ENCODE results near the gene DDAH1.

Gene DDAH1

GRCh38 chr1:85448358-85448757 lies 16.6 kb downstream of the DDAH1 start:
- no peak overlapping the region for H2BK5ac ChIP-seq (ENCODE audit: low read length)
- H3K79me2 ChIP-seq (ENCODE audit: control insufficient read depth, insufficient read depth, low read length) = no peaks in the 10 kb centered on the region
- H2AK5ac ChIP-seq (ENCODE audit: low read length) = no peak overlapping the region
- H3K4ac ChIP-seq (ENCODE audit: low read depth, low read length) = no peak overlapping the region
- no peak overlapping the region for H3K4me3 ChIP-seq (ENCODE audit: low read length)
- H3K79me1 ChIP-seq (ENCODE audit: low read length) = no peaks in the 10 kb centered on the region
- no peak overlapping the region for H3K27ac ChIP-seq (ENCODE audit: low read depth, low read length)
- DNase-seq = no peak
- no peak overlapping the region for H3K56ac ChIP-seq (ENCODE audit: low read length)
- H4K5ac ChIP-seq (ENCODE audit: low read length) = no peak overlapping the region
- H3K18ac ChIP-seq (ENCODE audit: low read length) = no peak overlapping the region
- no peaks in the 10 kb centered on the region for H3K36me3 ChIP-seq (ENCODE audit: control insufficient read depth, insufficient read depth, low read length)
- no peaks in the 10 kb centered on the region for H3K4me1 ChIP-seq (ENCODE audit: control insufficient read depth, low read depth, low read length)
- no peak overlapping the region for H4K8ac ChIP-seq (ENCODE audit: low read depth, low read length)
- no peak overlapping the region for H2BK15ac ChIP-seq (replicated peaks; ENCODE audit: low read depth)
- 100% methylated on average over 1 of the region's 2 CpGs for WGBS (ENCODE audit: extremely low coverage, insufficient coverage, low lambda C conversion rate)
- no peaks in the 10 kb centered on the region for H3K27me3 ChIP-seq (ENCODE audit: insufficient read depth, low read length, poor library complexity)
- no peak overlapping the region for H3K23ac ChIP-seq (ENCODE audit: low read length)
- H2BK120ac ChIP-seq (ENCODE audit: low read depth, low read length) = no peak overlapping the region
- no peak overlapping the region for H3K9ac ChIP-seq (ENCODE audit: low read length)
- no peak overlapping the region for H3K4me2 ChIP-seq (ENCODE audit: low read length)

GRCh38 chr1:85447006-85447943 lies 17.7 kb downstream of the DDAH1 start:
- no peaks in the 10 kb centered on the region for H3K79me1 ChIP-seq (ENCODE audit: low read length)
- no peak overlapping the region for H3K4me3 ChIP-seq (ENCODE audit: low read length)
- H2BK15ac ChIP-seq (replicated peaks; ENCODE audit: low read depth) = no peak overlapping the region
- H3K27me3 ChIP-seq (ENCODE audit: insufficient read depth, low read length, poor library complexity) = no peaks in the 10 kb centered on the region
- no peak overlapping the region for H3K23ac ChIP-seq (ENCODE audit: low read length)
- WGBS (ENCODE audit: extremely low coverage, insufficient coverage, low lambda C conversion rate) = no CpG with 5 or more reads among the region's 4 CpGs
- no peaks in the 10 kb centered on the region for H3K79me2 ChIP-seq (ENCODE audit: control insufficient read depth, insufficient read depth, low read length)
- H3K9ac ChIP-seq (ENCODE audit: low read length) = no peak overlapping the region
- H2BK5ac ChIP-seq (ENCODE audit: low read length) = no peak overlapping the region
- no peaks in the 10 kb centered on the region for H3K36me3 ChIP-seq (ENCODE audit: control insufficient read depth, insufficient read depth, low read length)
- H3K18ac ChIP-seq (ENCODE audit: low read length) = no peak overlapping the region
- no peak overlapping the region for H4K8ac ChIP-seq (ENCODE audit: low read depth, low read length)
- H3K4me2 ChIP-seq (ENCODE audit: low read length) = no peak overlapping the region
- H3K4me1 ChIP-seq (ENCODE audit: control insufficient read depth, low read depth, low read length) = no peaks in the 10 kb centered on the region
- H3K56ac ChIP-seq (ENCODE audit: low read length) = no peak overlapping the region
- H4K5ac ChIP-seq (ENCODE audit: low read length) = no peak overlapping the region
- H3K27ac ChIP-seq (ENCODE audit: low read depth, low read length) = no peak overlapping the region
- H2AK5ac ChIP-seq (ENCODE audit: low read length) = no peak overlapping the region
- no peak overlapping the region for H2BK120ac ChIP-seq (ENCODE audit: low read depth, low read length)
- no peak overlapping the region for H3K4ac ChIP-seq (ENCODE audit: low read depth, low read length)
- DNase-seq = no peak

- Histone ChIP-seq H2BK120ac (ENCODE audit: low read depth, low read length) (no peak overlapping the region), H3K4ac (ENCODE audit: low read depth, low read length) (no peak overlapping the region), H3K79me2 (ENCODE audit: control insufficient read depth, insufficient read depth, low read length) (no peaks in the 10 kb centered on the region), H2BK5ac (ENCODE audit: low read length) (no peak overlapping the region), H4K8ac (ENCODE audit: low read depth, low read length) (no peak overlapping the region), H3K27ac (ENCODE audit: low read depth, low read length) (no peak overlapping the region), H3K36me3 (ENCODE audit: control insufficient read depth, insufficient read depth, low read length) (no peaks in the 10 kb centered on the region), H3K23ac (ENCODE audit: low read length) (no peak overlapping the region), H2AK5ac (ENCODE audit: low read length) (no peak overlapping the region), H3K56ac (ENCODE audit: low read length) (no peak overlapping the region), H3K27me3 (ENCODE audit: insufficient read depth, low read length, poor library complexity) (no peaks in the 10 kb centered on the region), H3K79me1 (ENCODE audit: low read length) (no peaks in the 10 kb centered on the region), H3K4me2 (ENCODE audit: low read length) (no peak overlapping the region), H3K4me1 (ENCODE audit: control insufficient read depth, low read depth, low read length) (no peaks in the 10 kb centered on the region), H3K9ac (ENCODE audit: low read length) (no peak overlapping the region), H3K18ac (ENCODE audit: low read length) (no peak overlapping the region), H3K4me3 (ENCODE audit: low read length) (no peak overlapping the region), H4K5ac (ENCODE audit: low read length) (no peak overlapping the region), H2BK15ac (replicated peaks; ENCODE audit: low read depth) (no peak overlapping the region)
- no CpG with 5 or more reads among the region's 3 CpGs for WGBS (ENCODE audit: extremely low coverage, insufficient coverage, low lambda C conversion rate)
- DNase-seq = no peak
Observed at GRCh38 chr1:85445906-85446305, 19.1 kb downstream of the DDAH1 start.

GRCh38 chr1:85444381-85444780 lies 20.6 kb downstream of the DDAH1 start:
- no peaks in the 10 kb centered on the region for H3K27me3 ChIP-seq (ENCODE audit: insufficient read depth, low read length, poor library complexity)
- no peaks in the 10 kb centered on the region for H3K4me1 ChIP-seq (ENCODE audit: control insufficient read depth, low read depth, low read length)
- WGBS (ENCODE audit: extremely low coverage, insufficient coverage, low lambda C conversion rate) = no CpG with 5 or more reads among the region's 1 CpG

GRCh38 chr1:85440612-85441011 lies 24.3 kb downstream of the DDAH1 start:
- H3K4me3 ChIP-seq (ENCODE audit: low read length) = no peak overlapping the region
- H4K8ac ChIP-seq (ENCODE audit: low read depth, low read length) = no peak overlapping the region
- no peaks in the 10 kb centered on the region for H3K79me2 ChIP-seq (ENCODE audit: control insufficient read depth, insufficient read depth, low read length)
- WGBS (ENCODE audit: extremely low coverage, insufficient coverage, low lambda C conversion rate) = no CpG with 5 or more reads among the region's 3 CpGs
- H3K56ac ChIP-seq (ENCODE audit: low read length) = no peak overlapping the region
- H2BK120ac ChIP-seq (ENCODE audit: low read depth, low read length) = no peak overlapping the region
- H2BK15ac ChIP-seq (replicated peaks; ENCODE audit: low read depth) = no peak overlapping the region
- H2BK5ac ChIP-seq (ENCODE audit: low read length) = no peak overlapping the region
- H3K4me1 ChIP-seq (ENCODE audit: control insufficient read depth, low read depth, low read length) = no peaks in the 10 kb centered on the region
- H3K4ac ChIP-seq (ENCODE audit: low read depth, low read length) = no peak overlapping the region
- no peak overlapping the region for H3K4me2 ChIP-seq (ENCODE audit: low read length)
- no peak overlapping the region for H3K27ac ChIP-seq (ENCODE audit: low read depth, low read length)
- H3K9ac ChIP-seq (ENCODE audit: low read length) = no peak overlapping the region
- H3K18ac ChIP-seq (ENCODE audit: low read length) = no peak overlapping the region
- no peak overlapping the region for H3K23ac ChIP-seq (ENCODE audit: low read length)
- no peak overlapping the region for H2AK5ac ChIP-seq (ENCODE audit: low read length)
- no peaks in the 10 kb centered on the region for H3K79me1 ChIP-seq (ENCODE audit: low read length)
- no peak overlapping the region for H4K5ac ChIP-seq (ENCODE audit: low read length)
- DNase-seq = no peak
- H3K27me3 ChIP-seq (ENCODE audit: insufficient read depth, low read length, poor library complexity) = no peaks in the 10 kb centered on the region
- no peaks in the 10 kb centered on the region for H3K36me3 ChIP-seq (ENCODE audit: control insufficient read depth, insufficient read depth, low read length)

More at GRCh38 chr1:85444381-85444780, 20.6 kb downstream of the DDAH1 start:
- Histone ChIP-seq H3K27ac (ENCODE audit: low read depth, low read length) (no peak overlapping the region), H3K4me2 (ENCODE audit: low read length) (no peak overlapping the region), H3K18ac (ENCODE audit: low read length) (no peak overlapping the region), H3K79me2 (ENCODE audit: control insufficient read depth, insufficient read depth, low read length) (no peaks in the 10 kb centered on the region), H2BK5ac (ENCODE audit: low read length) (no peak overlapping the region), H2BK120ac (ENCODE audit: low read depth, low read length) (no peak overlapping the region), H2AK5ac (ENCODE audit: low read length) (no peak overlapping the region), H3K4me3 (ENCODE audit: low read length) (no peak overlapping the region), H3K23ac (ENCODE audit: low read length) (no peak overlapping the region), H4K5ac (ENCODE audit: low read length) (no peak overlapping the region), H3K56ac (ENCODE audit: low read length) (no peak overlapping the region), H2BK15ac (replicated peaks; ENCODE audit: low read depth) (no peak overlapping the region), H3K79me1 (ENCODE audit: low read length) (no peaks in the 10 kb centered on the region), H4K8ac (ENCODE audit: low read depth, low read length) (no peak overlapping the region), H3K9ac (ENCODE audit: low read length) (no peak overlapping the region), H3K4ac (ENCODE audit: low read depth, low read length) (no peak overlapping the region), H3K36me3 (ENCODE audit: control insufficient read depth, insufficient read depth, low read length) (no peaks in the 10 kb centered on the region)
- DNase-seq = no peak

All from mesendoderm (in vitro differentiated cells).